B cell (primary cell): ENCODE data around the gene MALRD1. TPM values are rescaled to one million over a fixed set of nuclear protein-coding genes. Genes with fewer than 3 reads are reported as not detected.

Source experiments
- ATAC-seq: fragments of 200-7000 bp; cut with Tn5 transposase; one replicate; pipeline ENCODE4 v1.10.0; 2021; ENCODE audit warnings: low read depth, mild to moderate bottlenecking, moderate number of reproducible peaks, moderate library complexity
- CTCF ChIA-PET: fragments of 350-600 bp; sonication (Branson Sonifier 250); formaldehyde crosslinking; loops from one replicate; lab custom pipeline; 2021; ENCODE audit warnings: antibody characterized with exemption, inconsistent platforms; lab: Charles Lee
- POLR2A ChIA-PET: fragments of 350-600 bp; sonication (Branson Sonifier 250); formaldehyde crosslinking; loops from one replicate; lab custom pipeline; 2021; ENCODE audit warnings: antibody characterized with exemption; lab: Charles Lee
- DNase-seq: peaks from one replicate; pipeline ENCODE4 v3.0.0; 2013
- H2AFZ ChIP-seq: 2 replicates; pipeline ENCODE4 v1.6.1; 2012; ENCODE audit warnings: mild to moderate bottlenecking, low read depth, low read length; ENCODE audit not compliant: insufficient read depth, poor library complexity, severe bottlenecking
- H3K27ac ChIP-seq, 2 donors: 1 replicate in 1 of 2; 2 replicates in 1 of 2; pipeline ENCODE4 v1.5.1; 2012 to 2013; ENCODE audit warnings: low read length in 2 of 2, mild to moderate bottlenecking in 2 of 2, moderate library complexity in 1 of 2
- H3K27me3 ChIP-seq, 4 experiments: fragments of 200-600 bp in 1 of 4; sonication (generic) in 1 of 4; replicated peaks in 1 of 4; 1 replicate in 2 of 4; 2 replicates in 2 of 4; pipeline versions ENCODE4 v1.6.1 to v1.7.0; 2013 to 2016; ENCODE audit warnings: low read length in 3 of 4, mild to moderate bottlenecking in 2 of 4, mixed read lengths in 1 of 4, moderate library complexity in 1 of 4; ENCODE audit not compliant: insufficient read depth in 4 of 4, control insufficient read depth in 3 of 4; ENCODE audit errors: control extremely low read depth in 1 of 4
- H3K36me3 ChIP-seq, 2 experiments: replicated peaks in 1 of 2; 1 replicate in 1 of 2; 2 replicates in 1 of 2; pipeline versions ENCODE4 v1.6.1 to v1.7.1; 2013; ENCODE audit warnings: low read length in 1 of 2; ENCODE audit not compliant: insufficient read depth in 2 of 2, control insufficient read depth in 1 of 2; ENCODE audit errors: control extremely low read depth in 1 of 2, extremely low read depth in 1 of 2
- H3K4me1 ChIP-seq, 2 donors: fragments of 200-600 bp in 1 of 2; sonication (generic) in 1 of 2; 1 replicate in 1 of 2; 2 replicates in 1 of 2; pipeline versions ENCODE4 v1.5.1 to v1.6.1; 2013 to 2017; ENCODE audit warnings: low read length in 2 of 2; ENCODE audit not compliant: control insufficient read depth in 2 of 2, insufficient read depth in 2 of 2
- H3K4me2 ChIP-seq: replicated peaks from 2 replicates; pipeline ENCODE3; 2012; ENCODE audit warnings: mild to moderate bottlenecking, low read depth, low read length; ENCODE audit not compliant: poor library complexity, severe bottlenecking
- H3K4me3 ChIP-seq, 5 experiments: fragments of 200-600 bp in 1 of 5; sonication (generic) in 1 of 5; 1 replicate in 3 of 5; 2 replicates in 2 of 5; pipeline versions ENCODE4 v1.5.1 to v1.7.0; 2011 to 2016; ENCODE audit warnings: low read length in 4 of 5, mild to moderate bottlenecking in 4 of 5, low read depth in 2 of 5, control low read depth in 1 of 5, moderate library complexity in 1 of 5; ENCODE audit not compliant: insufficient read depth in 1 of 5; ENCODE audit errors: control extremely low read depth in 1 of 5, extremely low read depth in 1 of 5
- H3K79me2 ChIP-seq: fragments of 200-600 bp; sonication (generic); one replicate; pipeline ENCODE4 v1.6.0; 2016; ENCODE audit warnings: low read length; ENCODE audit not compliant: control insufficient read depth, insufficient read depth
- H3K9ac ChIP-seq: fragments of 200-600 bp; sonication (generic); 2 replicates; pipeline ENCODE4 v1.6.1; 2017; ENCODE audit warnings: mild to moderate bottlenecking, low read length, moderate library complexity
- H3K9me3 ChIP-seq, 3 donors: one replicate each; pipeline versions ENCODE4 v1.6.1 to v1.7.1; 2013; ENCODE audit warnings: low read length in 2 of 3; ENCODE audit not compliant: control insufficient read depth in 2 of 3, insufficient read depth in 1 of 3; ENCODE audit errors: control extremely low read depth in 1 of 3
- H4K20me1 ChIP-seq: 2 replicates; pipeline ENCODE4 v1.6.0; 2012; ENCODE audit warnings: mild to moderate bottlenecking, low read length; ENCODE audit not compliant: insufficient read depth, control insufficient read depth, poor library complexity, severe bottlenecking
- H3K27ac Mint-ChIP-seq: one replicate; pipeline ENCODE4 v1.8.0; 2021; ENCODE audit warnings: mixed read lengths
- H3K27me3 Mint-ChIP-seq: one replicate; pipeline ENCODE4 v1.8.0; 2021; ENCODE audit warnings: mixed read lengths
- H3K4me1 Mint-ChIP-seq: one replicate; pipeline ENCODE4 v1.8.0; 2021; ENCODE audit warnings: mixed read lengths
- H3K4me3 Mint-ChIP-seq: one replicate; pipeline ENCODE4 v1.8.0; 2021; ENCODE audit warnings: mixed read lengths
- H3K9me3 Mint-ChIP-seq: one replicate; pipeline ENCODE4 v1.8.0; 2022; ENCODE audit warnings: mixed read lengths; ENCODE audit not compliant: insufficient read depth
- CTCF ChIP-seq: fragments of 200-600 bp; IDR thresholded peaks from one replicate; pipeline ENCODE4 v1.8.0; 2022; ENCODE audit warnings: antibody characterized with exemption, mild to moderate bottlenecking
- EZH2 ChIP-seq: IDR thresholded peaks from 2 replicates; pipeline ENCODE4 v1.6.1; 2012; ENCODE audit warnings: borderline replicate concordance, low read depth, mild to moderate bottlenecking, moderate library complexity, low read length; ENCODE audit not compliant: insufficient read depth, poor library complexity, severe bottlenecking
- WGBS: methylation state at CpG from one replicate; pipeline ENCODE4 v1.1.5; 2013; ENCODE audit warnings: missing lambda C conversion rate; ENCODE audit not compliant: insufficient coverage; 5-methylcytosine and 5-hydroxymethylcytosine counted together
- intact Hi-C: fragments of 100-400 bp; cut with micrococcal nuclease; formaldehyde crosslinking; loops from one replicate; pipeline ENCODE4 v1.10.0; 2022
- polyA plus RNA-seq: library from polyadenylated mRNA; depleted of rRNA; stranded (reverse); fragments of >200 nt; gene quantifications from 2 replicates; pipeline ENCODE4 v1.2.3, GENCODE V29; 2012
- total RNA-seq, 2 donors: library from RNA; stranded (reverse); fragments of 120-200 nt in 1 of 2; gene quantifications; 1 replicate in 1 of 2; 2 replicates in 1 of 2; pipeline versions ENCODE4 v1.2.3 to v1.2.4, GENCODE V29; 2013 to 2022

The MALRD1 gene
- total and polyA plus RNA-seq, 2 donors (not counting 1 experiment from before 2014, with no cell fraction given), result not detected

GRCh38 chr10:19706904-19707303 is 658.3 kb downstream of the MALRD1 start:
- Histone ChIP-seq H2AFZ (no peak overlapping the region), H3K36me3 (no peaks in the 10 kb centered on the region), H3K4me2 (no peak overlapping the region), H3K4me1 (no peaks in the 10 kb centered on the region), H3K27ac (no peak overlapping the region), H3K79me2 (no peaks in the 10 kb centered on the region), H3K9ac (no peak overlapping the region), H4K20me1 (no peaks in the 10 kb centered on the region), H3K4me3 (no peak overlapping the region), H3K27me3 (no peaks in the 10 kb centered on the region), H3K9me3 (peaks cover 0 to 12% (median 0%) of the 10 kb centered on the region in 3 donors)
- Mint-ChIP-seq H3K4me1 (no peaks in the 10 kb centered on the region), H3K9me3 (peaks cover 10% of the 10 kb centered on the region), H3K27ac (no peak overlapping the region), H3K4me3 (no peak overlapping the region), H3K27me3 (no peaks in the 10 kb centered on the region)
- DNase-seq (no peak), ATAC-seq (no peak)
- ChIA-PET CTCF (no interaction called here), POLR2A (no interaction called here)
- intact Hi-C loops, result no loop called here
- no peak for TF ChIP-seq EZH2
- WGBS, result 78% methylated on average over 1 of the region's 1 CpG

GRCh38 chr10:19707376-19707775 is 658.8 kb downstream of the MALRD1 start:
- Histone ChIP-seq H3K79me2 (no peaks in the 10 kb centered on the region), H3K4me3 (no peak overlapping the region), H3K27ac (no peak overlapping the region), H2AFZ (no peak overlapping the region), H3K9me3 (peaks cover 0 to 15% (median 0%) of the 10 kb centered on the region in 3 donors), H3K36me3 (no peaks in the 10 kb centered on the region), H3K4me2 (no peak overlapping the region), H4K20me1 (no peaks in the 10 kb centered on the region), H3K4me1 (no peaks in the 10 kb centered on the region), H3K9ac (no peak overlapping the region), H3K27me3 (no peaks in the 10 kb centered on the region)
- TF ChIP-seq CTCF (no peak), EZH2 (no peak)
- DNase-seq, result no peak
- Mint-ChIP-seq H3K9me3 (peaks cover 12% of the 10 kb centered on the region), H3K27me3 (no peaks in the 10 kb centered on the region), H3K4me1 (no peaks in the 10 kb centered on the region), H3K4me3 (no peak overlapping the region), H3K27ac (no peak overlapping the region)
- CTCF ChIA-PET, result no interaction called here
- intact Hi-C loops, result no loop called here
- no peak for ATAC-seq
- WGBS, result 90% methylated on average over 2 of the region's 2 CpGs
- POLR2A ChIA-PET, result no interaction called here
